A673 (cell line): ENCODE data around the gene HMGCL.

Source experiments
- EZH2 ChIP-seq: fragments of 200-600 bp; sonication (generic); IDR thresholded peaks from 2 replicates; pipeline ENCODE4 v1.6.1; 2017; ENCODE audit warnings: borderline replicate concordance, low read depth, mild to moderate bottlenecking, mixed read lengths, antibody characterized with exemption, low read length; ENCODE audit not compliant: poor library complexity, severe bottlenecking
- TF ChIP-seq, protein P1 (sequence below): fragments of 300-800, 200-600 bp; sonication (generic); conservative IDR thresholded peaks from 2 replicates; pipeline ENCODE4 v1.5.1; 2017; ENCODE audit warnings: low read depth, mild to moderate bottlenecking, antibody characterized with exemption, low read length, moderate library complexity, mixed read lengths

- TF ChIP-seq, protein P1, sequence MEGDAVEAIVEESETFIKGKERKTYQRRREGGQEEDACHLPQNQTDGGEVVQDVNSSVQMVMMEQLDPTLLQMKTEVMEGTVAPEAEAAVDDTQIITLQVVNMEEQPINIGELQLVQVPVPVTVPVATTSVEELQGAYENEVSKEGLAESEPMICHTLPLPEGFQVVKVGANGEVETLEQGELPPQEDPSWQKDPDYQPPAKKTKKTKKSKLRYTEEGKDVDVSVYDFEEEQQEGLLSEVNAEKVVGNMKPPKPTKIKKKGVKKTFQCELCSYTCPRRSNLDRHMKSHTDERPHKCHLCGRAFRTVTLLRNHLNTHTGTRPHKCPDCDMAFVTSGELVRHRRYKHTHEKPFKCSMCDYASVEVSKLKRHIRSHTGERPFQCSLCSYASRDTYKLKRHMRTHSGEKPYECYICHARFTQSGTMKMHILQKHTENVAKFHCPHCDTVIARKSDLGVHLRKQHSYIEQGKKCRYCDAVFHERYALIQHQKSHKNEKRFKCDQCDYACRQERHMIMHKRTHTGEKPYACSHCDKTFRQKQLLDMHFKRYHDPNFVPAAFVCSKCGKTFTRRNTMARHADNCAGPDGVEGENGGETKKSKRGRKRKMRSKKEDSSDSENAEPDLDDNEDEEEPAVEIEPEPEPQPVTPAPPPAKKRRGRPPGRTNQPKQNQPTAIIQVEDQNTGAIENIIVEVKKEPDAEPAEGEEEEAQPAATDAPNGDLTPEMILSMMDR, result no peak
- TF ChIP-seq EZH2, result no peak
Measured at GRCh38 chr1:23816361-23816760, 8.9 kb downstream of the HMGCL start.
